Anterior cingulate cortex (tissue), 58 donors: ENCODE results near the gene XRN1.
"Not testable (repeated sequence)": the region's sequence is repeated elsewhere in the genome, so short reads cannot be mapped to it uniquely, and the experiment has no call there.

Experiments
- DNase-seq, 58 donors: peaks; one replicate each; lab custom pipeline; 2025; lab: John Stamatoyannopoulos, UW

XRN1 gene

GRCh38 chr3:142353571-142353970 is 94.3 kb downstream of the XRN1 start:
- no peak for DNase-seq

DNA sequence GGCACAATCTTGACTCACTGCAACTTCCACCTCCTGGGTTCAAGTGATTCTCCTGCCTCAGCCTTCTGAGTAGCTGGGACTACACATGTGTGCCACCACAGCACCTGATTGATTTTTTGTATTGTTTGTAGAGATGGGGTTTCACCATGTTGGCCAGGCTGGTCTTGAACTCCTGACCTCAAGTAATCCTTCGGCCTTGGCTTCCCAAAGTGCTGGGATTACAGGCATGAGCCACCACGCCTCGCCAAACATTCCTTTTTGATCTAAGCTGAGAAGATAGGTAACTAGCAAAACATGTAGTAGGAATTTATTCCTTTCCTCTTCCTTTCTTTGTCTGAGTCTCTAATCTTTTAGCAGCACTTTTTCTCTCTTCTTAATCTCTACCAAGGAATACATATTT is 95.1 kb downstream of the XRN1 start:
- DNase-seq = not testable (repeated sequence)

- DNase-seq = no peak
These were observed 99.4 kb downstream of the XRN1 start for GRCh38 chr3:142348460-142348859.

DNA sequence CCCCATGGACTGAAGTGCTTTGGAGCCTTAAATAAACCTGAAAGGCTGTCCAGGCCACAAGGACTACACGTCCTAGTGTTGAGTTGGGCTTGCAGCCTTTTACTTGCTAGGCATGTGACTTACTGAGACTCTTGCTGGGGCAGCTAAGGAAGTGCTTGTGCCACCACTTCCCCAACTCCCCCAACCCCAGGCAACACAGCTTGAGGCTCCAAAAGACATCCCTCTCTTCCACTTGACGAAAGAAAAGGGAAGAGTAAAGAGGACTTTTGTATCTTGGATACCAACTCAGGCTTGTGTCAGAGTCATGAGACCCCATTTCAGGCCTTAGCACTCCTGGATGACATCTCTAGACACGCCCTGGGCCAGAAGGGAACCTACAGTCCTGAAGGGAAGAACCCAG is 109.8 kb downstream of the XRN1 start:
- DNase-seq = no peak

GRCh38 chr3:142332390-142332789 is 115.4 kb downstream of the XRN1 start:
- DNase-seq = no peak

DNA sequence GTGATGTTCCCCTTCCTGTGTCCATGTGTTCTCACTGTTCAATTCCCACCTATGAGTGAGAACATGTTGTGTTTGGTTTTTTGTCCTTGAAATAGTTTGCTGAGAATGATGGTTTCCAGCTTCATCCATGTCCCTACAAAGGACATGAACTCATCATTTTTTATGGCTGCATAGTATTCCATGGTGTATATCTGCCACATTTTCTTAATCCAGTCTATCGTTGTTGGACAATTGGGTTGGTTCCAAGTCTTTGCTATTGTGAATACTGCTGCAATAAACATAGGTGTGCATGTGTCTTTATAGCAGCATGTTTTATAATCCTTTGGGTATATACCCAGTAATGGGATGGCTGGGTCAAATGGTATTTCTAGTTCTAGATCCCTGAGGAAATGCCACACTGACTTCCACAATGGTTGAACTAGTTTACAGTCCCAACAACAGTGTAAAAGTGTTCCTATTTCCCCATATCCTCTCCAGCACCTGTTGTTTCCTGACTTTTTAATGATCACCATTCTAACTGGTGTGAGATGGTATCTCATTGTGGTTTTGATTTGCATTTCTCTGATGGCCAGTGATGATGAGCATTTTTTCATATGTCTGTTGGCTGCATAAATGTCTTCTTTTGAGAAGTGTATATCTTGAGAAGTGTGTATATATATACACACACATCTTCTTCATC is 123.4 kb downstream of the XRN1 start:
- not testable (repeated sequence) for DNase-seq

DNA sequence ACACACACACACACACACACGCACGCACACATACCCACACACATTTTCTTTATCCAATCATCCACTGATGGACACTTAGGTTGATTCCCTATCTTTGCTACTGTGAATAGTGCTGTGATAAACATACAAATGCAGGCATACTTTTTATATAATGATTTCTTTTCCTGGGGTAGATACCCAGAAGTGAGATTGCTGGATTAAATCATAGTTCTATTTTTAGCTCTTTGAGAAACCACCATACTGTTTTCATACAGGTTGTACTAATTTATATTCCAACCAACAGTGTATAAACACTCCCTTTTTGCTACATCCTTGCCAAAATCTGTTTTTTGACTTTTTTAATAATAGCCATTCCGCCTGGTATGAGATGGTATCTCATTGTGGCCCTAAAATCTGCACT is 127.9 kb downstream of the XRN1 start:
- no peak for DNase-seq

DNA sequence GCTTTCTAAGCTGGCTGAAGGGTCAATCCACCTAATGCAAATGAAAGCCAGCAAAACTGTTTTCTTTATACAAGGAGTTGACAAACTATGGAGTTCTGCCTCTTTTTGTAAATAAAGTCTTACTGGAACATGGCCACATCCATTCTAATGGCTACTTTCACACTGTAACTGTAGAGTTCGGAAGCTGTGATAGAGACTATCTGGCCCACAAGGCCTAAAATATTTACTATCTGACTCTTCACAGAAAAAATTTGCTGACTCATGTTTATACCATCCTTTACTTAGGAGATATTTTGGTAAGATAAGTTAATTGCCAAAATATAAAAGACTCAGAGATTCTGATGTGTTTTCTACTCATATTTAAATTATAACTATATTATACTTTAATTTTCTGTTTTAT is 128.7 kb downstream of the XRN1 start:
- DNase-seq = no peak

DNA sequence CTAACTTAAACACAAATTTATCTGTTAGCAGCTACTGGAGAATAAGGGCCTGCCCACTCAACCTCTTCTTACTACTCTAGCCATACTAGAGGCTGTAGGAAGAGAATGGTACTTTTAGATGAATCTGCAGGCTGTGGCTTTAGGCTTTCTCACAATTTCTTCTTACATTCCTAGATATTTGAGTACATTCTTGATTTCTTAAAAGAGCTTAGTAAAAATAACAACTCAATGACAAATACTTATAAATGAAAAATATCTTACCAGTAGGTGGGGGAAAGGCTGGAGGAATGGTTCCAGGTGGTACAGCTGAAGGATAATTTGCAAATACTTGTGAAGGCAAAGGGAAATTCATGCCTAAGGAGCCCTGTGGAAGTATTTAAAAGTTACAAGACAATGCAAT is 129.5 kb downstream of the XRN1 start:
- DNase-seq = no peak

DNA sequence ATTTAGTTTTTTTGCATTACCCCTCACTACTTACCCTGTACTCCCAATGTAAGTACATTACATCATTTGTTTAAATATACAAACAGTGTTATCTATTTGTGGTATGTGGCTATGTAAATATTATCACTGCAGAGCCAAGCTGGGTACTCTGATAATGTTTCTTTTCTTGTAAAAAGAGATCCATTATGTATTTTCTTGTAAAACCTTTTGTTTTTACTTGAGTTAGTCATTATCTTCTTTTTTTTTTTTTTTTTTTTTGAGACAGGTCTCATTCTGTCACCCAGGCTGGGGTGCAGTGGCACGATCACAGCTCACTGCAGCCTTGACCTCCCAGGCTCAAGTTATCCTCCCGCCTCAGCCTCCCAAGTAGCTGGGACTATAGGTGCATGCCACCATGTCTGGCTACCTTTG is 131.9 kb downstream of the XRN1 start:
- DNase-seq = not testable (repeated sequence)

DNA sequence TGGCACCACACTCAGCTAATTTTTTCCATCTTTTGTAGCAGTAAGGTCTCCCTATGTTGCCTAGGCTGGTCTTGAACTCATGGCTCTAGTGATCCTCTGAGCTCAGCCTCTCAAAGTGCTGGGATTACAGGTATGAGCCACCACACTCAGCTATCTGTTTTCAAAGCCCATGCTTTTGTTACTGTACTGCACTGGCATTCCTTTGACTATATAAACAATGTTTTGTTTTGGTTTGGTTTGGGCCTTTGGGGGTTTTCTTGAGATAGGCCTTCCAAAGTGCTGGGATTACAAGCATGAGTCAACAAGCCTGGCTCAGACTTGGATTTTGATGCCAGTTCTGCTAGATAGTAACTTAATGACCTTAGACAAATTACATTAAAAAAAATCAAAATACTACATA is 132.8 kb downstream of the XRN1 start:
- DNase-seq = no peak

DNA sequence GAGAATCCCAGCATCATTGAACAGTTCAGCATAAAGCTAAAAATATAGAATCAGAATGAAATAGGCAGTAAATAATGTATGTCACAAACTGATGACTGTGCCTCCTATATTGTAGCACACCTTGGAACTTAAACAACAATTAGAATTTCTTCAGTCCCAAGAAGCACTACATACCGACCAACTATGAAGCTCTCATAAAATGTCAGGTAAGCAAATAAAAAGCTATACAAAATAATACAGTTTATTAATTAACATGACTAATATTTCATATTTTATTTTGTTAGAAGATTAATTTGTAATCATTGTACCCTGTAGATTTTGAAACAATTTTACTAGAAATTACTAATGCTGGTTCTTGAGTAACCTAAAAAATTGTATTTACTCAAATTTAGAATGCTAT is 137.4 kb downstream of the XRN1 start:
- no peak for DNase-seq

DNA sequence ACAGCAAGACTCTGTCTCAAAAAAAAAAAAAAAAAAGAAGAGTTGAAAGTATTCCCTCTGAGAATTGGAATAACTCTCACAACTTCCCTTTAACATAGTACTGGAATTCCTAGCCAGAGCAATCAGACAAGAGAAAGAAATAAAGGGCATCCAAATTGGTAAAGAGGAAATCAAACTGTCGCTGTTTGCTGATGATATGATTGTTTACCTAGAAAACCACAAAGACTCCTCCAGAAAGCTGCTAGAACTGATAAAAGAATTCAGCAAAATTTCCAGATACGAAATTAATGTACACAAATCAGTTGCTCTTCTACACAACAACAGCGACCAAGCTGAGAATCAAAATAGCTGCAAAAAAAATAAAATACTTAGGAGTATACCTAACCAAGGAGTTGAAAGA is 145.0 kb downstream of the XRN1 start:
- DNase-seq = not testable (repeated sequence)

DNA sequence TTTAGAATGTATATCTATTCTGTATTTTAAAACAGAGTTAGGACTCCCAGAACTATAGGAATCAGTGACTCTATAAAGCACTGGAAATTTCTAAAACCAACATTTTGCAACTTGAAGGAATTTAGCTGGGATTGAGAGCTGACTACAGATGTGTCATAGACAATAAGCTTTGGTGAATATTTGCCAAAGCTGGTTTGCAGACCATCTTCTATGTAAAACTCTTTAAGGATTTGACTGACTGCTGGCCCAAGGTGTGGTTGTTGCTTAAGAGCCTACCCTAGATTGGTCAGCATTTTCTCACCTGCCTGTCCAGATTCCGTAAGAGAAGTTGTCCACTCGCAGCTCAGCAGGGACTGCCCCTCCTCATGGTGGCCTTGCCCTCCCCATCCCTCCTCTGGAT is 149.2 kb downstream of the XRN1 start:
- DNase-seq = no peak

DNA sequence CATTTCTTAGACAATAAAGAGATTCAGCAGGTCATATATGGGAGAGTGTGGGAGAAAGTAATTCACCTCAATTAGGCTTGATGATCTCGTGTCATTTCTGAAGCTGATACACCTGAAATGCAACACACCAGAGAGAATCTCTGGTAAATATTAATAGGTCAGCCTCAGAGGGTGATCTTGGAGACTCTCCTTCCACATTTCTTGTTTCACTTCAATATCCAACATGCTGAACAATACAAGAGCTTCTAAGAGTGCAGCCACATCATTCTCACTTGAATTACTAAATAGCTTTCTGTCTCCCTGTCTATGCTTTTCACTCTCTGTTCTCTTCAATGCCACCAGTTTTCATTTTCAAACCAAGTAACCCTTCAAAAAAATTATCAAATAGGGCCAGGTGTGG is 151.3 kb downstream of the XRN1 start:
- DNase-seq = no peak

- no peak for DNase-seq
These were observed 159.8 kb downstream of the XRN1 start for GRCh38 chr3:142287866-142288638.

DNA sequence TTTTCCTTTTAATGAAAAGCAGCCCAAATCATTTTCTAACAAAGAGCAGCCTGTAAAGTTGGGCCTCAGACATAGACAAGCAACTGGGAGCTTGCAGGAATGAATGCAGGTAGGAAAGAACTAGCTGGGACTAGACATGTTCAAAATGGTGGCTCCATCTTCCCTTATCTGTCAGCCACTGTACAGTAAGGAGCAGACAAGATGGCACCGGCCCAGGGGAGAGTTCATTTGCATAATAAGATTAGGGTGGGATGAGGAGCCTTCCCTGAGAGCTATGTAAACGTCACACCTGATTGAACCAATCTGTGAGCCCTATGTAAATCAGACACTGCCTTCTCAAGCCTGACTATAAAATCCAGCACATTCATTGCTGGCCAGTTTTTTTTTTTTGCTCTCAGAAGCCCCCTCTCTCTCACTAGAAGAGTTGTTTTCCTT is 162.7 kb downstream of the XRN1 start:
- DNase-seq = no peak

DNA sequence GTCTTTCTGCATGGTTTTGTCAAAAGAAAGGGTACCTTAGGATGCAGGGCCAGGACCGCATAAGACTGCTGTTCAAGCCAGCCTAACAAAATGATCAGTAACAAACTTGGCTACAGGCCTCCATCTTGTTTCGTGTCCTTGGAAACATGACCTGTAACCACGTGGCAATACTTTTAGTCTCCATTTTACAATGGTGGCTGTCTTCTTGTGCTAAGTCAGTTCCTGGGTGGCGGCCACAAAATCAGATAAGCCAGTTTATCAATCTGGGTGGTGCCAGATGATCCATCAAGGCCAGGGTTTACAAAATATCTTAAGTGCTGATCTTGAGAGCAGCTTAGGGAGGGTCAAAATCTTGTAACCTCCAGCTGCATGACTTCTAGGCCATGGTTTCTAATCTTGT is 165.3 kb downstream of the XRN1 start:
- no peak for DNase-seq

DNA sequence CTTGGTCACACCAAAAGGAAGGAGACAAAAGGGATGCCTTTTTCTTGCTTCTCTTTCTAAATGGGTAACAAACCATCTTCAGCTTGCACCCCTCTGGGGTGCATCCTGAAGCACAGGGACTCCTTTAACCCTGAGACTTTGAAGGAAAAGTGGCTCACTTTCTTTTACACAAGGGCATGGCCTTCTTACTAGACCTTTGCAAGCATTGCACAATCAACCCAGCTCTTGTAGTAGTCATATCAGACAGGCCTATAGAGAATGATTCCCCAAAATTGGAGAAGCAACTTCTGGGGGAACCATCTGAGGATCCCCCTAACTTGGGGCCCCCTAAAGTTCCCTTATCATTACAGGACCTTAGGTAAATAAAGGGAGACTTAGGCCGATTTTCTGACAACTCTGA is 166.4 kb downstream of the XRN1 start:
- DNase-seq = no peak

DNA sequence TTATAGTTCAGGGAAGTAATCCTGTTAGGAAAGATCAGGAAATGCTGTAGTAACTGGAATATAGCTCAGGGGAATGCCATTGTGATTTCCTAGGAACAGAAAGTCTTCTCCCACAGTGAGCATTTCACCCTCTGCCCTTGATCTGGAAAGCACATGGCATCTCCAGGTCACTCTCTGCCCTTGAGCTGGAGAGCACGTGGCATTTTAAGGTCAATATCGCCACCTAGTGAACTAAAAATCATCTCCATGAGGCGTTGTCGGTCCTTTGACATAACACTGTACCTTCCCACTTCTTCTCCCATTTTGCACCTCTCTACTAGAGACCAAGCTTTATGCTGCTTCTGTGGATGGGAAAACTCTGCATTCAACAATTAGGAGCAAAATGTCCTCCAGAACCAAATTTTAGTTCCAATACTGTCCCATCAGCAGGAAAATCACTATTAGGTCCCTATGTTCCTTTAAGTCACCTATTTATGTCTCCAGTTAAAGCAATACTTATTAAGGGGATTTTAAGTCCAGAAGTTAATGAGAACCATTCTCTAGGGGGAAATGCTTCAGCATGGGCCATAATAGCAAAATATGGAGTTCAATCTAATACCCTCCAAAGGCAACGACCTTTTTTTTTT is 167.8 kb downstream of the XRN1 start:
- peak in 23 of 58 donors; percentile 1 to 57 (median 13) for DNase-seq

DNA sequence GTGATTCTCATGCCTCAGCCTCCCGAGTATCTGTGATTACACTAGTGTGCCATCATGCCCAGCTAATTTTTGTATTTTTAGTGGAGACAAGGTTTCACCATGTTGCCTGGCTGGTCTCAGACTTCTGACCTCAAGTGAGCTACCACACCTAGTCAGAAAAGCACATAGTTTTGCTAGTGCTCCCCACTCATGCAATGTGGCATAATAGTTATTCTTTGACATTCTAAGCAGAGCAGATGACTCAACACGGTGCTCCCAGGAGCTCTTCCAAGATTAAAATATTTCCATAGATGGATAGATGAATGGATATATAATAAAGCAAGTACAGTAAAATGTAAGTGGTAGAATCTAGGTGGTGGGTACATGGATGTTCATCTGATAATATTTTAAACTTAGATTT is 169.4 kb downstream of the XRN1 start:
- no peak for DNase-seq

DNA sequence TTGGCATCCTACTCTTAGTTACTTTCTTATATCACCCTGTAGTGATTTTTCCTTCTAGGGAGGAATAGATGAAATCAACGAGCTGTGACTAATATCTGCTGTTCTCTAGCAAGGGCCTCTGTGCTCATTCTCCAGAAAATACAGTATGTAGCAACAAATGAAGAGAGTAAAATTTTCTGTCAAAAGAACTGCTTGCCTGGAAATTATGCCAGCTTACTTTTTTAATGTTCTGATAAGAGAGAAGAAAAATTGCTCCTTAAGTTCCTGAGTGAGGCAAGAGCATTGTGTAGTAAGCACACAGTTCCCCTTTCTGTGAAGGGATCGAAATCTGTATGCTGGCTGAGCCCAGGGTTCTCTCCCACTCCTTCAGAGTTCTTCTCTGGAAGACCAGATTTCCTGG is 171.1 kb downstream of the XRN1 start:
- no peak for DNase-seq
